SU-DHL-6 (cell line): ENCODE measurements around the gene MSANTD1.
"Not testable (repeated sequence)": the region's sequence is repeated elsewhere in the genome, so short reads cannot be mapped to it uniquely, and the experiment has no call there.

Experiments
- H2AFZ ChIP-seq: fragments of 200-600 bp; sonication (generic); 2 replicates; pipeline ENCODE4 v1.6.1; 2014; ENCODE audit warnings: low read depth, mild to moderate bottlenecking, moderate library complexity, mixed read lengths, antibody characterized with exemption, low read length; ENCODE audit not compliant: severe bottlenecking
- H3F3A ChIP-seq: fragments of 200-600 bp; shearing (Covaris generic); 2 replicates; pipeline ENCODE4 v1.6.0; 2016; ENCODE audit warnings: antibody characterized with exemption, mild to moderate bottlenecking; ENCODE audit not compliant: insufficient read depth
- H3K27ac ChIP-seq: fragments of 200-600 bp; sonication (generic); 2 replicates; pipeline ENCODE4 v1.5.1; 2016; ENCODE audit warnings: low read depth, mild to moderate bottlenecking, low read length, moderate library complexity, mixed read lengths
- H3K27me3 ChIP-seq: fragments of 200-600 bp; sonication (generic), shearing (Covaris generic); 2 replicates; pipeline ENCODE4 v1.6.0; 2014; ENCODE audit warnings: mild to moderate bottlenecking, low read length
- H3K36me3 ChIP-seq: fragments of 200-600 bp; sonication (generic); 2 replicates; pipeline ENCODE4 v1.6.1; 2014; ENCODE audit warnings: mild to moderate bottlenecking, low read length, mixed read lengths
- H3K4me2 ChIP-seq: fragments of 300-600, 200-600 bp; shearing (Covaris generic), sonication (generic); 2 replicates; pipeline ENCODE4 v1.6.0; 2014; ENCODE audit warnings: low read length, low read depth, mild to moderate bottlenecking; ENCODE audit not compliant: poor library complexity, severe bottlenecking
- H3K4me3 ChIP-seq: fragments of 200-600 bp; sonication (generic); 2 replicates; pipeline ENCODE4 v1.5.1; 2014; ENCODE audit warnings: antibody characterized with exemption, low read length, mild to moderate bottlenecking, mixed read lengths; ENCODE audit not compliant: insufficient read depth, poor library complexity, severe bottlenecking
- H3K79me2 ChIP-seq: fragments of 200-600 bp; sonication (generic); 2 replicates; pipeline ENCODE4 v1.6.1; 2014; ENCODE audit warnings: mild to moderate bottlenecking, low read length, moderate library complexity; ENCODE audit not compliant: insufficient read depth
- H3K9ac ChIP-seq: fragments of 200-600 bp; sonication (generic); 2 replicates; pipeline ENCODE4 v1.7.0; 2014; ENCODE audit warnings: mild to moderate bottlenecking, low read length
- H3K9me2 ChIP-seq: fragments of 200-600 bp; sonication (generic); replicated peaks from 2 replicates; pipeline ENCODE4 v1.6.1; 2014; ENCODE audit warnings: low read length; ENCODE audit not compliant: insufficient read depth
- H3K9me3 ChIP-seq: fragments of 200-600 bp; sonication (generic); 2 replicates; pipeline ENCODE4 v1.6.1; 2014; ENCODE audit warnings: low read length, mixed read lengths; ENCODE audit not compliant: insufficient read depth
- H4K20me1 ChIP-seq: fragments of 200-600 bp; sonication (generic); 2 replicates; pipeline ENCODE4 v1.6.1; 2014; ENCODE audit warnings: low read depth, mild to moderate bottlenecking, antibody characterized with exemption, low read length, moderate library complexity, mixed read lengths
- EZH2phosphoT487 ChIP-seq: fragments of 200-600 bp; sonication (generic), shearing (Covaris generic); conservative IDR thresholded peaks from 2 replicates; pipeline ENCODE4 v1.6.1; 2018; ENCODE audit warnings: mild to moderate bottlenecking, antibody characterized with exemption, low read length, moderate library complexity, mixed read lengths
- TF ChIP-seq, protein P1 (sequence below): fragments of 200-600 bp; sonication (generic); IDR thresholded peaks from one replicate; pipeline ENCODE4 v1.5.1; 2017; ENCODE audit warnings: antibody characterized with exemption, mild to moderate bottlenecking, low read length, moderate library complexity; ENCODE audit not compliant: insufficient read depth, poor library complexity, severe bottlenecking

MSANTD1 gene

DNA sequence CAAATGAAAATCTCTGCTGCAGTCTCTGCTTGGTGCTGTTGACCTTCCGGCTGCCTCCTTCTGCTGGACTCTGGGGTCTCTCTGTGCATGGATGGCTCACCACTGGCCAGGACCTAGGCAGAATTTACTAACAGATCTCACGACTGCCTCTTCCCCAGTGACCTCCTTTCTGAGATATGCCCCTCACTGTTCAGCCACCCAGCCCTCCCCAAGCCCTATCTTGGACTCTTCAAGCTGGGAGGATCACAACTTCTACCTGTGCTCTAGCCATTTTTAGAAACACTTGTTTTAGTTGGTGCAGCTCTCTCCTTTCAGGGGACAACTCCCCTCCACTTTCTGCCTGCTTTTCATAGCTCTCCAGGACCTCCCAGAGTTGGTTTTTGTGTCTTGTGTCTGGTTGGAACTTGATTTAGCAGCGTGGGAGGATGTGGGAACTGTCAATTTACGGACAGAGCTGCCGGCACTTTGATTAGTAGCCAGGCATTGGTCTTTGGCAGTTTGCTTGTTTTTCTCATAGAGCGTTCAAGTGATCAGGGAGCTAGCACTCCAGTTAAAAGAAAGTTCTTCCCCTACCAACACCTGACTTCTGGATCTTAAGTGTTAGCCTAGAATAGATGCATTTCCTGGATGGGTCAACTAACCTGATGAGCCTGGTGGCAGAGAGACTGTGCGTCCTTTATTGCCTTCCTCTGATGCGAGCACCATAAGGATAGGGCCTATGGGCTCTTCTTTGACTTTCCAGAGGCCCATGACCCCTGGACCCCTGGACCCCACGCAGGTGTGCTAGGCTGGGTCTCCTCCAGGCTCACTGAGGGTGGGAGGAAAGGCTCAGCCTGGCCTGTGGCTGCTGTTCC lies 50.4 kb downstream of the MSANTD1 start:
- TF ChIP-seq, protein P1, sequence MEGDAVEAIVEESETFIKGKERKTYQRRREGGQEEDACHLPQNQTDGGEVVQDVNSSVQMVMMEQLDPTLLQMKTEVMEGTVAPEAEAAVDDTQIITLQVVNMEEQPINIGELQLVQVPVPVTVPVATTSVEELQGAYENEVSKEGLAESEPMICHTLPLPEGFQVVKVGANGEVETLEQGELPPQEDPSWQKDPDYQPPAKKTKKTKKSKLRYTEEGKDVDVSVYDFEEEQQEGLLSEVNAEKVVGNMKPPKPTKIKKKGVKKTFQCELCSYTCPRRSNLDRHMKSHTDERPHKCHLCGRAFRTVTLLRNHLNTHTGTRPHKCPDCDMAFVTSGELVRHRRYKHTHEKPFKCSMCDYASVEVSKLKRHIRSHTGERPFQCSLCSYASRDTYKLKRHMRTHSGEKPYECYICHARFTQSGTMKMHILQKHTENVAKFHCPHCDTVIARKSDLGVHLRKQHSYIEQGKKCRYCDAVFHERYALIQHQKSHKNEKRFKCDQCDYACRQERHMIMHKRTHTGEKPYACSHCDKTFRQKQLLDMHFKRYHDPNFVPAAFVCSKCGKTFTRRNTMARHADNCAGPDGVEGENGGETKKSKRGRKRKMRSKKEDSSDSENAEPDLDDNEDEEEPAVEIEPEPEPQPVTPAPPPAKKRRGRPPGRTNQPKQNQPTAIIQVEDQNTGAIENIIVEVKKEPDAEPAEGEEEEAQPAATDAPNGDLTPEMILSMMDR, result no peak
- TF ChIP-seq EZH2phosphoT487, result no peak
- Histone ChIP-seq H2AFZ (no peak overlapping the region), H3K9me2 (no peaks in the 10 kb centered on the region), H3K9ac (no peak overlapping the region), H4K20me1 (no peaks in the 10 kb centered on the region), H3K9me3 (no peaks in the 10 kb centered on the region), H3K4me2 (no peak overlapping the region), H3F3A (no peaks in the 10 kb centered on the region), H3K79me2 (no peaks in the 10 kb centered on the region), H3K27ac (no peak overlapping the region), H3K4me3 (no peak overlapping the region), H3K36me3 (no peaks in the 10 kb centered on the region), H3K27me3 (no peaks in the 10 kb centered on the region; the same call in 1 of the 2 replicates)

DNA sequence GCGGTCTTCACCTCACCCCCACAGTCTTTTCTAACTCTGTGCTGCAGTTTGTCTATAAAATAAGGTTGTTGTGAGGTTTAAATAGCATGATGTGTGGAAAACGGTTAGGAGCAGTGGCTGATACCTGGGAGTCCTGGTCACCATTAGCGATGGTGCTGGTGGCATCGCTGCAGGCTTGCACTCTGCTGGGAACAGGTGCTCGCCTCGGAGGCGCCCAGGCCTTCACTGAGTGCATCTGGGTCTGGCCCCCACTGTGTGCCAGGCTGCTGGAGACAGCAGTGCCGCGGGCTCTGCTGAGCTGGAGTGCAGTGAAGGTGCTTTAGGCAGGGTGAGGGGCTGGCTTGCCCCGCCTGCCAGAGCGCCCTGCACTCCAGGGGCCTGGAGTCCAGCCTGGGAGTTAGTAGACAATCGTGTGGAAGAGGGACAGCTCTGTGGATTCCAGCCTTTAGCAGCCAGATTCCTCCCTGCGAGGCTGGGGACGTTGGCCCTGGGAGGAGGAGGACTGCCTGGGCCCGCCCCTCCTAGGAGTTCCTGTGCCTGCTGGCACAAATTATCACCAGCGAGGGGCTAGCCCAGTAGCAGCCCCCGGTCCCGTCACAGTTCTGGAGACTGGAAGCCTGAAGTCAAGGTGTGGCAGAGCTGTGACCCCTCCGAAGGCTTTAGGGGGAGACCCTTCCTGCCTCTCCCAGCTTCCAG lies 51.2 kb downstream of the MSANTD1 start:
- H3K27me3 ChIP-seq, result no peaks in the 10 kb centered on the region
- no peak overlapping the region for H3K4me2 ChIP-seq
- no peaks in the 10 kb centered on the region for H3K79me2 ChIP-seq

DNA sequence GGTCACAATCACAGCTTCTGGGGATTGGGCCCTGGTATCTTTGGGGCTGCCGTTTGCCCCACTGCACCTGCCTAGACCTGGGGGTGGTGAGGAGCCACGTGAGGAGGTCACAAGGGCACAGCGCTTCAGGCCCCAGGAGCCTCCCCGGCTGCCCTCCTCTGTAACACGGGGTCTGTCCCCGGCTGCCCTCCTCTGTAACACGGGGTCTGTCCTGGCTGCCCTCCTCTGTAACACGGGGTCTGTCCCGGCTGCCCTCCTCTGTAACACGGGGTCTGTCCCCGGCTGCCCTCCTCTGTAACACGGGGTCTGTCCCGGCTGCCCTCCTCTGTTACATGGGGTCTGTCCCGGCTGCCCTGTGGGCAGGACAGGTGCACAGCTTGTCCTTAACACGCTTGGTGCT lies 51.9 kb downstream of the MSANTD1 start:
- H3K27me3 ChIP-seq, H3F3A ChIP-seq, H3K9me3 ChIP-seq, H3K9ac ChIP-seq, H3K36me3 ChIP-seq, H3K9me2 ChIP-seq, H4K20me1 ChIP-seq, H3K79me2 ChIP-seq, H2AFZ ChIP-seq, H3K4me2 ChIP-seq, H3K27ac ChIP-seq, H3K4me3 ChIP-seq: not testable (repeated sequence)

More for the DNA sequence above, 51.2 kb downstream of the MSANTD1 start:
- H4K20me1 ChIP-seq, result no peaks in the 10 kb centered on the region
- H2AFZ ChIP-seq, result no peak overlapping the region
- H3K4me3 ChIP-seq, result no peak overlapping the region
- H3K27ac ChIP-seq, result no peak overlapping the region
- TF ChIP-seq, protein P1, result no peak
- TF ChIP-seq EZH2phosphoT487, result no peak
- H3K36me3 ChIP-seq, result no peaks in the 10 kb centered on the region
- H3K9me3 ChIP-seq, result no peaks in the 10 kb centered on the region
- H3K9me2 ChIP-seq, result no peaks in the 10 kb centered on the region
- no peaks in the 10 kb centered on the region for H3F3A ChIP-seq
- no peak overlapping the region for H3K9ac ChIP-seq
